ENCODE results near the gene FNTB. TPM values are rescaled to one million over a fixed set of nuclear protein-coding genes. Genes with fewer than 3 reads are reported as not detected.

Gene FNTB
- total and polyA plus RNA-seq, 9 of the 15 experiments (the other 6 are each of a cell fraction or from before 2014, with no cell fraction given), result 6.9 to 23.2 (median 12.2) TPM

DNA sequence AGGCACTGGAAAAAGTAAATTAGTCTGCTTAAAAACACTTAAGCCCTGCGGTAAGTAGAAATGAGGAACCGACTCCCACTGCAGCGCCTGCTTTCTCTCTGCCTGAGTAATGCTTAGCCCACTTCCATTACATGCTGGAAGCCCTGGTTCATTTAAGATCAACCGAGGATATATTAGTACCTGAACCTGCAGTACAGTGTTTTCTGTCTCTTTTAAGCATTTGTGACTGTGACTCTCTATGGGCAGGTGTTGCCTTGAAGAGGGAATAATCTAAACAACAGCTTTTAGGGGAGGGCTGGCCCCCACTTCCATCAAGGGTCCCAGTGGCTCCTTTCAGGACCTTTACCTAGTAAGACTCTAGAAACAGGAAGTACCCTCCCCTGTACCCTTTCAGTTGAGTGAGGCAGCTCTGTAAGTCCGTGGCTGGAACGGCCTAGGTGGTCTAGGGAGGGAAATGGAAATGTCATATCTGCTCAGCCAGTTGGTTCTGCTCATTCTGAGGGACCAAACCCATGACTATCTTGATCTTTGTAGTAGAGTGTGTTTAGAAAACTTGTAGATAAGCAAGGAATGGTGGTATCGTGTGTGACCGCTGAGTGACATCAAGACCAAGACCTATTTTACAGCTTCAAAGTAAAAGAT, 56.2 kb downstream of the FNTB start (continued):
- TF ChIP-seq CBX1 (IDR thresholded peaks at IDR 0.05; ENCODE audit: low read depth) (no peak), LCOR (CRISPR knock-in tag; IDR thresholded peaks at IDR 0.05) (no peak), ZNF561 (CRISPR knock-in tag; conservative IDR thresholded peaks at IDR 0.05) (no peak), ZNF75A (CRISPR knock-in tag; IDR thresholded peaks at IDR 0.05) (no peak), JUND (IDR thresholded peaks at IDR 0.05; ENCODE audit: borderline replicate concordance, low read depth, low read length) (peak; percentile 65), JUND (tag; IDR thresholded peaks at IDR 0.05; ENCODE audit: borderline replicate concordance, low read depth, low read length) (no peak), ZNF143 (CRISPR knock-in tag; IDR thresholded peaks at IDR 0.05) (no peak), POLR2B (IDR thresholded peaks at IDR 0.05; ENCODE audit: low read depth, partially characterized antibody) (no peak), GABPB2 (CRISPR knock-in tag; conservative IDR thresholded peaks at IDR 0.05) (no peak), ZNF175 (CRISPR knock-in tag; IDR thresholded peaks at IDR 0.05; ENCODE audit: low read depth) (no peak), ZNF146 (CRISPR knock-in tag; IDR thresholded peaks at IDR 0.05; ENCODE audit: unreplicated experiment) (no peak), RBM34 (IDR thresholded peaks at IDR 0.05; ENCODE audit: borderline replicate concordance, insufficient read depth, low read length) (no peak), ZNF77 (CRISPR knock-in tag; IDR thresholded peaks at IDR 0.05) (no peak), GATAD2A (IDR thresholded peaks at IDR 0.05) (0 out of 2 replicates have a peak, but pooled peaks have one; percentile 51), MAFG (tag; conservative IDR thresholded peaks at IDR 0.05) (no peak), TRIM24 (IDR thresholded peaks at IDR 0.05) (peak; percentile 67 to 81; a peak in 3 of 4 replicates), MTA3 (IDR thresholded peaks at IDR 0.05; ENCODE audit: borderline replicate concordance) (peak; percentile 62; the same call in 1 of the 2 replicates), NCOA6 (IDR thresholded peaks at IDR 0.05) (no peak), HNRNPH1 (optimal IDR thresholded peaks at IDR 0.05; ENCODE audit: low read depth, low read length) (no peak), ZBTB17 (CRISPR knock-in tag; IDR thresholded peaks at IDR 0.05) (no peak), HDAC3 (IDR thresholded peaks at IDR 0.05; ENCODE audit: borderline replicate concordance, partially characterized antibody) (peak; percentile 83)
- TF ChIP-seq, protein P1, sequence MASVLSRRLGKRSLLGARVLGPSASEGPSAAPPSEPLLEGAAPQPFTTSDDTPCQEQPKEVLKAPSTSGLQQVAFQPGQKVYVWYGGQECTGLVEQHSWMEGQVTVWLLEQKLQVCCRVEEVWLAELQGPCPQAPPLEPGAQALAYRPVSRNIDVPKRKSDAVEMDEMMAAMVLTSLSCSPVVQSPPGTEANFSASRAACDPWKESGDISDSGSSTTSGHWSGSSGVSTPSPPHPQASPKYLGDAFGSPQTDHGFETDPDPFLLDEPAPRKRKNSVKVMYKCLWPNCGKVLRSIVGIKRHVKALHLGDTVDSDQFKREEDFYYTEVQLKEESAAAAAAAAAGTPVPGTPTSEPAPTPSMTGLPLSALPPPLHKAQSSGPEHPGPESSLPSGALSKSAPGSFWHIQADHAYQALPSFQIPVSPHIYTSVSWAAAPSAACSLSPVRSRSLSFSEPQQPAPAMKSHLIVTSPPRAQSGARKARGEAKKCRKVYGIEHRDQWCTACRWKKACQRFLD (CRISPR knock-in tag; IDR thresholded peaks at IDR 0.05), result peak; percentile 46; the same call in 1 of the 2 replicates
- TF ChIP-seq, protein P2, sequence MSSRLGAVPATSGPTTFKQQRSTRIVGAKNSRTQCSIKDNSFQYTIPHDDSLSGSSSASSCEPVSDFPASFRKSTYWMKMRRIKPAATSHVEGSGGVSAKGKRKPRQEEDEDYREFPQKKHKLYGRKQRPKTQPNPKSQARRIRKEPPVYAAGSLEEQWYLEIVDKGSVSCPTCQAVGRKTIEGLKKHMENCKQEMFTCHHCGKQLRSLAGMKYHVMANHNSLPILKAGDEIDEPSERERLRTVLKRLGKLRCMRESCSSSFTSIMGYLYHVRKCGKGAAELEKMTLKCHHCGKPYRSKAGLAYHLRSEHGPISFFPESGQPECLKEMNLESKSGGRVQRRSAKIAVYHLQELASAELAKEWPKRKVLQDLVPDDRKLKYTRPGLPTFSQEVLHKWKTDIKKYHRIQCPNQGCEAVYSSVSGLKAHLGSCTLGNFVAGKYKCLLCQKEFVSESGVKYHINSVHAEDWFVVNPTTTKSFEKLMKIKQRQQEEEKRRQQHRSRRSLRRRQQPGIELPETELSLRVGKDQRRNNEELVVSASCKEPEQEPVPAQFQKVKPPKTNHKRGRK (tag; IDR thresholded peaks at IDR 0.05), result no peak
- TF ChIP-seq, protein P3, sequence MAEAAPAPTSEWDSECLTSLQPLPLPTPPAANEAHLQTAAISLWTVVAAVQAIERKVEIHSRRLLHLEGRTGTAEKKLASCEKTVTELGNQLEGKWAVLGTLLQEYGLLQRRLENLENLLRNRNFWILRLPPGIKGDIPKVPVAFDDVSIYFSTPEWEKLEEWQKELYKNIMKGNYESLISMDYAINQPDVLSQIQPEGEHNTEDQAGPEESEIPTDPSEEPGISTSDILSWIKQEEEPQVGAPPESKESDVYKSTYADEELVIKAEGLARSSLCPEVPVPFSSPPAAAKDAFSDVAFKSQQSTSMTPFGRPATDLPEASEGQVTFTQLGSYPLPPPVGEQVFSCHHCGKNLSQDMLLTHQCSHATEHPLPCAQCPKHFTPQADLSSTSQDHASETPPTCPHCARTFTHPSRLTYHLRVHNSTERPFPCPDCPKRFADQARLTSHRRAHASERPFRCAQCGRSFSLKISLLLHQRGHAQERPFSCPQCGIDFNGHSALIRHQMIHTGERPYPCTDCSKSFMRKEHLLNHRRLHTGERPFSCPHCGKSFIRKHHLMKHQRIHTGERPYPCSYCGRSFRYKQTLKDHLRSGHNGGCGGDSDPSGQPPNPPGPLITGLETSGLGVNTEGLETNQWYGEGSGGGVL (CRISPR knock-in tag; IDR thresholded peaks at IDR 0.05), result no peak
- TF ChIP-seq, protein P4, sequence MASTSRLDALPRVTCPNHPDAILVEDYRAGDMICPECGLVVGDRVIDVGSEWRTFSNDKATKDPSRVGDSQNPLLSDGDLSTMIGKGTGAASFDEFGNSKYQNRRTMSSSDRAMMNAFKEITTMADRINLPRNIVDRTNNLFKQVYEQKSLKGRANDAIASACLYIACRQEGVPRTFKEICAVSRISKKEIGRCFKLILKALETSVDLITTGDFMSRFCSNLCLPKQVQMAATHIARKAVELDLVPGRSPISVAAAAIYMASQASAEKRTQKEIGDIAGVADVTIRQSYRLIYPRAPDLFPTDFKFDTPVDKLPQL (IDR thresholded peaks at IDR 0.05; ENCODE audit: extremely low read depth, insufficient read length), result no peak

Data from K562 (cell line).